HCT116 (cell line): Measurements from ENCODE around the gene BAG1. TPM values are rescaled to one million over a fixed set of nuclear protein-coding genes. Genes with fewer than 3 reads are reported as not detected.
A peak's percentile ranks its signal among the peaks of the same experiment; 100 is the strongest.

Experiments used
- ATAC-seq: fragments of 200-7000 bp; cut with Tn5 transposase; 2 replicates; pipeline ENCODE4 v1.9.1; 2020; ENCODE audit warnings: mild to moderate bottlenecking, moderate library complexity
- BruUV-seq: library from RNA; stranded (reverse); fragments of 400-500 nt; replicated peaks from 2 replicates; lab custom pipeline; 2021; lab: Mats Ljungman, UMichigan
- CTCF ChIA-PET: fragments of 300-600 bp; sonication (Branson Sonifier 250); formaldehyde crosslinking; loops from one replicate; lab custom pipeline; 2021; ENCODE audit warnings: antibody characterized with exemption; lab: Charles Lee
- POLR2A ChIA-PET: fragments of 300-600, 350-600 bp; sonication (Branson Sonifier 250); formaldehyde crosslinking; loops from one replicate; lab custom pipeline; 2021; ENCODE audit warnings: antibody characterized with exemption; lab: Charles Lee
- RAD21 ChIA-PET, 2 experiments: fragments of 300-600 bp; sonication (Branson Sonifier 250); formaldehyde crosslinking; loops; one replicate each; lab custom pipeline; 2023; ENCODE audit warnings: low total read pairs in 2 of 2; ENCODE audit not compliant: uncharacterized antibody in 2 of 2, unreplicated experiment in 2 of 2, low non-redundant PET in 1 of 2; lab: Charles Lee
- DNase-seq: peaks from one replicate; pipeline ENCODE4 v3.0.0-alpha.2; 2010; ENCODE audit warnings: low read depth, low spot score
- H2AFZ ChIP-seq: fragments of 200-600 bp; shearing (Covaris generic), sonication (generic); 2 replicates; pipeline ENCODE4 v1.6.1; 2017; ENCODE audit warnings: low read depth, mixed run types, mixed read lengths, antibody characterized with exemption, low read length; ENCODE audit not compliant: poor library complexity, severe bottlenecking
- H3K27ac ChIP-seq: 2 replicates; pipeline ENCODE4 v1.5.1; 2012; ENCODE audit warnings: low read depth, low read length
- H3K27me3 ChIP-seq: fragments of 200-600 bp; sonication (generic); 2 replicates; pipeline ENCODE4 v1.6.1; 2016; ENCODE audit warnings: mixed run types, low read length, mixed read lengths; ENCODE audit not compliant: insufficient read depth
- H3K36me3 ChIP-seq, 2 experiments: fragments of 200-500 bp in 1 of 2; fragments of 200-600 bp in 1 of 2; sonication (Bioruptor generic) in 1 of 2; sonication (generic) in 1 of 2; 2 replicates each; pipeline versions ENCODE4 v1.5.1 to v1.6.1; 2014 to 2016; ENCODE audit warnings: low read length in 2 of 2, inconsistent platforms in 1 of 2, mixed read lengths in 1 of 2, mixed run types in 1 of 2; ENCODE audit not compliant: insufficient read depth in 2 of 2, control insufficient read depth in 1 of 2
- H3K4me1 ChIP-seq, 2 experiments: fragments of 200-600 bp in 1 of 2; sonication (generic) in 1 of 2; 2 replicates each; pipeline versions ENCODE4 v1.5.1 to v1.6.1; 2012 to 2017; ENCODE audit warnings: low read length in 2 of 2, inconsistent platforms in 1 of 2, mild to moderate bottlenecking in 1 of 2, mixed read lengths in 1 of 2, mixed run types in 1 of 2, moderate library complexity in 1 of 2; ENCODE audit not compliant: insufficient read depth in 2 of 2, control insufficient read depth in 1 of 2
- H3K4me2 ChIP-seq: fragments of 200-600 bp; sonication (generic); 2 replicates; pipeline ENCODE4 v1.6.1; 2017; ENCODE audit warnings: mixed run types, low read length, mixed read lengths
- H3K4me3 ChIP-seq, 2 experiments: fragments of 200-600 bp in 1 of 2; sonication (generic) in 1 of 2; replicated peaks in 1 of 2; 2 replicates each; pipeline ENCODE4 v1.5.1; 2011 to 2016; ENCODE audit warnings: low read length in 2 of 2, control low read depth in 1 of 2, low read depth in 1 of 2, mild to moderate bottlenecking in 1 of 2, mixed read lengths in 1 of 2, mixed run types in 1 of 2
- H3K79me2 ChIP-seq: fragments of 200-600 bp; sonication (generic); 2 replicates; pipeline ENCODE4 v1.6.1; 2017; ENCODE audit warnings: mild to moderate bottlenecking, mixed run types, low read length, moderate library complexity, mixed read lengths; ENCODE audit not compliant: insufficient read depth
- H3K9ac ChIP-seq: fragments of 200-600 bp; sonication (generic); 2 replicates; pipeline ENCODE4 v1.6.1; 2016; ENCODE audit warnings: low read length, mixed read lengths
- H3K9me2 ChIP-seq: fragments of 200-600 bp; sonication (generic), shearing (Covaris generic); 2 replicates; pipeline ENCODE4 v1.6.1; 2017; ENCODE audit warnings: mixed run types, mild to moderate bottlenecking, moderate library complexity; ENCODE audit not compliant: insufficient read depth
- H3K9me3 ChIP-seq, 2 experiments: fragments of 200-500 bp in 1 of 2; fragments of 200-600 bp in 1 of 2; sonication (Bioruptor generic) in 1 of 2; sonication (generic) in 1 of 2; 2 replicates each; pipeline ENCODE4 v1.6.1; 2014 to 2017; ENCODE audit warnings: low read length in 2 of 2, mixed read lengths in 2 of 2, inconsistent platforms in 1 of 2, low read depth in 1 of 2, mild to moderate bottlenecking in 1 of 2, mixed run types in 1 of 2, moderate library complexity in 1 of 2; ENCODE audit not compliant: control insufficient read depth in 1 of 2, insufficient read depth in 1 of 2
- H4K20me1 ChIP-seq: fragments of 200-600 bp; sonication (generic), shearing (Covaris generic); 2 replicates; pipeline ENCODE4 v1.6.1; 2017; ENCODE audit warnings: mixed run types, mild to moderate bottlenecking, moderate library complexity; ENCODE audit not compliant: insufficient read depth
- ATF3 ChIP-seq: IDR thresholded peaks from 2 replicates; pipeline ENCODE4 v1.6.1; 2012
- CBX3 ChIP-seq: IDR thresholded peaks from 2 replicates; pipeline ENCODE4 v1.6.1; 2012; ENCODE audit warnings: low read depth
- CEBPB ChIP-seq: IDR thresholded peaks from 2 replicates; pipeline ENCODE4 v1.6.1; 2012; ENCODE audit warnings: low read depth
- CTCF ChIP-seq, 3 experiments: fragments of 200-600 bp in 1 of 3; sonication (generic) in 1 of 3; IDR thresholded peaks in 2 of 3; conservative IDR thresholded peaks in 1 of 3; 2 replicates each; pipeline ENCODE4 v1.5.1; 2012 to 2017; ENCODE audit warnings: low read depth in 2 of 3, low read length in 2 of 3, antibody characterized with exemption in 1 of 3, borderline replicate concordance in 1 of 3, control low read depth in 1 of 3, mild to moderate bottlenecking in 1 of 3, mixed read lengths in 1 of 3, mixed run types in 1 of 3, moderate library complexity in 1 of 3; ENCODE audit not compliant: insufficient read depth in 1 of 3
- ELF1 ChIP-seq: IDR thresholded peaks from 2 replicates; pipeline ENCODE4 v1.6.1; 2012; ENCODE audit warnings: low read depth, borderline replicate concordance
- EZH2phosphoT487 ChIP-seq: fragments of 200-600 bp; IDR thresholded peaks from 2 replicates; pipeline ENCODE4 v1.6.1; 2018; ENCODE audit warnings: antibody characterized with exemption, borderline replicate concordance
- FOSL1 ChIP-seq: IDR thresholded peaks from 2 replicates; pipeline ENCODE4 v1.6.1; 2012; ENCODE audit warnings: low read depth
- POLR2AphosphoS5 ChIP-seq: IDR thresholded peaks from 2 replicates; pipeline ENCODE4 v1.6.1; 2011; ENCODE audit warnings: mild to moderate bottlenecking, low read depth, low read length, moderate library complexity
- RAD21 ChIP-seq: IDR thresholded peaks from 2 replicates; pipeline ENCODE4 v1.6.1; 2012; ENCODE audit warnings: low read depth, mild to moderate bottlenecking
- SIN3A ChIP-seq: IDR thresholded peaks from 2 replicates; pipeline ENCODE4 v1.6.1; 2012; ENCODE audit warnings: low read depth
- SP1 ChIP-seq: IDR thresholded peaks from 2 replicates; pipeline ENCODE4 v1.6.1; 2012; ENCODE audit warnings: low read depth
- SRF ChIP-seq: IDR thresholded peaks from 2 replicates; pipeline ENCODE4 v1.6.1; 2012; ENCODE audit warnings: low read depth
- TCF7L2 ChIP-seq: IDR thresholded peaks from 2 replicates; pipeline ENCODE4 v1.7.0; 2011; ENCODE audit warnings: borderline replicate concordance, inconsistent platforms; ENCODE audit not compliant: insufficient read depth, insufficient read length; ENCODE audit errors: extremely low read depth
- ZBTB33 ChIP-seq: IDR thresholded peaks from 2 replicates; pipeline ENCODE4 v1.6.1; 2011; ENCODE audit warnings: mild to moderate bottlenecking, low read length, moderate library complexity; ENCODE audit not compliant: insufficient replicate concordance; ENCODE audit errors: extremely low read depth
- ZFX ChIP-seq: fragments of 450-650 bp; IDR thresholded peaks from 2 replicates; pipeline ENCODE4 v1.6.1; 2017
- ZNF274 ChIP-seq: fragments of 200-500 bp; sonication (Bioruptor generic); IDR thresholded peaks from 2 replicates; pipeline ENCODE4 v1.6.1; 2014; ENCODE audit warnings: mild to moderate bottlenecking, low read depth, low read length, inconsistent platforms
- intact Hi-C: fragments of 100-400 bp; cut with micrococcal nuclease; formaldehyde crosslinking; loops from 2 replicates; pipeline ENCODE4 v1.10.0; 2022
- total RNA-seq: library from RNA; stranded (reverse); gene quantifications from one replicate; pipeline ENCODE4 v1.2.1, GENCODE V29; 2021; ENCODE audit not compliant: unreplicated experiment

The BAG1 gene
- total RNA-seq, 1 experiment from 2014 or later = 58.2 TPM

- no peak for TF ChIP-seq ATF3
- no peak; the same call in 1 of the 2 replicates for TF ChIP-seq POLR2AphosphoS5
- TF ChIP-seq CEBPB = no peak
- TF ChIP-seq SIN3A = peak; percentile 16; the same call in 1 of the 2 replicates
- no peak for TF ChIP-seq RAD21
- TF ChIP-seq, all 23 proteins: peak for 1
- Histone ChIP-seq H3K36me3 (peaks cover 31 to 34% of the 10 kb centered on the region in 2 experiments), H2AFZ (no peak overlapping the region), H3K4me3 (peak overlapping the region; percentile 65 to 99), H3K9me3 (no peaks in the 10 kb centered on the region), H3K4me2 (peak overlapping the region; percentile 99), H3K4me1 (peaks cover 3 to 16% of the 10 kb centered on the region in 2 experiments; a peak in 3 of 4 replicates), H4K20me1 (no peaks in the 10 kb centered on the region), H3K27ac (peak overlapping the region; percentile 31), H3K79me2 (peaks cover 61% of the 10 kb centered on the region), H3K9ac (peak overlapping the region; percentile 93), H3K9me2 (no peaks in the 10 kb centered on the region), H3K27me3 (no peaks in the 10 kb centered on the region)
- no TSS peak for BruUV-seq
- CTCF ChIA-PET = no interaction called here
- ATAC-seq = peak; percentile 2
- RAD21 ChIA-PET = no interaction called here
- POLR2A ChIA-PET = no interaction called here
- no peak for DNase-seq
- intact Hi-C loops = loop anchor here (2.0 kb wide), 1 partner anchor 37 kb away; no protein-coding TSS in a partner anchor
Measured at GRCh38 chr9:33265211-33265865, 830 bp upstream of the BAG1 start.

- no peaks in the 10 kb centered on the region for H4K20me1 ChIP-seq
- H3K9me2 ChIP-seq = no peaks in the 10 kb centered on the region
- H3K27ac ChIP-seq = peak overlapping the region; percentile 87
- no peak for TF ChIP-seq CBX3
- TF ChIP-seq EZH2phosphoT487 = no peak
- no peak for TF ChIP-seq SRF
- no peak for TF ChIP-seq TCF7L2
- TF ChIP-seq SP1 = no peak
- TF ChIP-seq ELF1 = no peak
- no peak for TF ChIP-seq ZFX
- TF ChIP-seq ZNF274 = no peak
- no peak for TF ChIP-seq ZBTB33
- no peak for TF ChIP-seq FOSL1
- TF ChIP-seq CTCF (IDR thresholded peaks at IDR 0.05 in 2 of 3, conservative IDR thresholded peaks at IDR 0.05 in 1 of 3; ENCODE audit: borderline replicate concordance in 1 of 3, insufficient read depth in 1 of 3, low read depth in 2 of 3, low read length in 2 of 3) = no peak
- H3K9me3 ChIP-seq = no peaks in the 10 kb centered on the region
- POLR2A ChIA-PET = interaction anchor here (0.9 to 1.0 kb wide), 2 partner anchors 30 to 239 kb away, joined by 3 read pairs; partner anchors contain the start of gene DNAJA1
- no peak for DNase-seq
- H3K4me1 ChIP-seq = peaks cover 3 to 16% of the 10 kb centered on the region in 2 experiments; a peak in 3 of 4 replicates
- no peak overlapping the region for H2AFZ ChIP-seq
- peaks cover 66% of the 10 kb centered on the region for H3K79me2 ChIP-seq
- intact Hi-C loops = loop anchor here (1.0 to 2.0 kb wide), 3 partner anchors 26 to 35 kb away; partner anchors contain the start of gene NFX1
- CTCF ChIA-PET = interaction anchor here (1.3 kb wide), 1 partner anchor 22 kb away, joined by 4 read pairs; no protein-coding TSS in a partner anchor
- RAD21 ChIA-PET = no interaction called here
- no TSS peak for BruUV-seq
- no peaks in the 10 kb centered on the region for H3K27me3 ChIP-seq
- H3K4me2 ChIP-seq = peak overlapping the region; percentile 80
- peak overlapping the region; percentile 98 to 99 for H3K4me3 ChIP-seq
- peaks cover 39 to 42% of the 10 kb centered on the region in 2 experiments for H3K36me3 ChIP-seq
- ATAC-seq = peak; percentile 23
- H3K9ac ChIP-seq = peak overlapping the region; percentile 93
Measured at GRCh38 chr9:33264003-33264472, 470 bp downstream of the BAG1 start.
